ENCODE measurements around the gene TDRD9. TPM values are rescaled to one million over a fixed set of nuclear protein-coding genes. Genes with fewer than 3 reads are reported as not detected.

Gene TDRD9
- total RNA-seq, 4 donors from 2014 or later: 0.17 to 1.5 (median 0.31) TPM; not detected in 1

- TF ChIP-seq POLR2A (IDR thresholded peaks at IDR 0.05) (no peak), CTCF (IDR thresholded peaks at IDR 0.05 in 4 of 5, conservative IDR thresholded peaks at IDR 0.05 in 1 of 5) (no peak)
- in situ Hi-C loops (cut with MboI; ENCODE audit: low sequenced_read_pairs in 4 of 4) (no loop called here), intact Hi-C loops (cut with DNase I; ENCODE audit: low total_unique reads) (no loop called here)
- ATAC-seq: no peak
- Histone ChIP-seq H3K9me3 (no peaks in the 10 kb centered on the region), H3K36me3 (no peaks in the 10 kb centered on the region), H3K27me3 (peaks cover 3 to 13% (median 9%) of the 10 kb centered on the region in 3 donors), H3K27ac (no peak overlapping the region), H3K4me1 (peaks cover 0 to 4% of the 10 kb centered on the region in 2 donors), H3K4me3 (no peak overlapping the region)
- DNase-seq: no peak
These were observed 153.1 kb downstream of the TDRD9 start for GRCh38 chr14:104081261-104081835.

GRCh38 chr14:104081951-104082464, 153.8 kb downstream of the TDRD9 start:
- Histone ChIP-seq H3K27ac (no peak overlapping the region), H3K27me3 (peaks cover 3 to 18% (median 15%) of the 10 kb centered on the region in 3 donors), H3K4me3 (no peak overlapping the region), H3K36me3 (no peaks in the 10 kb centered on the region), H3K4me1 (peaks cover 0 to 4% of the 10 kb centered on the region in 2 donors), H3K9me3 (no peaks in the 10 kb centered on the region)
- in situ Hi-C loops (cut with MboI; ENCODE audit: low sequenced_read_pairs in 4 of 4) (no loop called here), intact Hi-C loops (cut with DNase I; ENCODE audit: low total_unique reads) (no loop called here)
- TF ChIP-seq POLR2A (IDR thresholded peaks at IDR 0.05): no peak
- TF ChIP-seq CTCF (IDR thresholded peaks at IDR 0.05 in 4 of 5, conservative IDR thresholded peaks at IDR 0.05 in 1 of 5): no peak
- no peak for ATAC-seq
- no peak for DNase-seq

GRCh38 chr14:104082807-104083206, 154.6 kb downstream of the TDRD9 start:
- DNase-seq (peak; percentile 39 to 50), ATAC-seq (peak; percentile 53 to 58)
- Histone ChIP-seq H3K4me3 (no peak overlapping the region), H3K36me3 (no peaks in the 10 kb centered on the region), H3K9me3 (no peaks in the 10 kb centered on the region), H3K4me1 (peaks cover 0 to 4% of the 10 kb centered on the region in 2 donors), H3K27ac (no peak overlapping the region), H3K27me3 (peaks cover 3 to 26% (median 20%) of the 10 kb centered on the region in 3 donors)
- in situ Hi-C loops (cut with MboI; ENCODE audit: low sequenced_read_pairs in 4 of 4): no loop called here
- TF ChIP-seq POLR2A (IDR thresholded peaks at IDR 0.05) (no peak), CTCF (IDR thresholded peaks at IDR 0.05 in 4 of 5, conservative IDR thresholded peaks at IDR 0.05 in 1 of 5) (no peak)
- intact Hi-C loops (cut with DNase I; ENCODE audit: low total_unique reads): no loop called here

GRCh38 chr14:104084251-104085002, 156.2 kb downstream of the TDRD9 start:
- Histone ChIP-seq H3K27ac (no peak overlapping the region), H3K27me3 (peaks cover 3 to 29% (median 20%) of the 10 kb centered on the region in 3 donors), H3K36me3 (no peaks in the 10 kb centered on the region), H3K9me3 (no peaks in the 10 kb centered on the region), H3K4me1 (peaks cover 0 to 4% of the 10 kb centered on the region in 2 donors), H3K4me3 (no peak overlapping the region)
- in situ Hi-C loops (cut with MboI; ENCODE audit: low sequenced_read_pairs in 4 of 4) (no loop called here), intact Hi-C loops (cut with DNase I; ENCODE audit: low total_unique reads) (no loop called here)
- no peak for ATAC-seq
- DNase-seq: no peak
- TF ChIP-seq POLR2A (IDR thresholded peaks at IDR 0.05): no peak
- TF ChIP-seq CTCF (IDR thresholded peaks at IDR 0.05 in 4 of 5, conservative IDR thresholded peaks at IDR 0.05 in 1 of 5): no peak
